Neural cell (in vitro differentiated cells): Measurements from ENCODE around the gene MAP3K7CL. TPM values are rescaled to one million over a fixed set of nuclear protein-coding genes. Genes with fewer than 3 reads are reported as not detected.

Source experiments
- H2AFZ ChIP-seq: fragments of 200-600, 300-800 bp; sonication (generic), shearing (Covaris generic); 2 replicates; pipeline ENCODE4 v1.6.0; 2014; ENCODE audit warnings: low read depth, mild to moderate bottlenecking, antibody characterized with exemption, low read length, moderate library complexity
- H3F3A ChIP-seq: fragments of 200-600 bp; shearing (Covaris generic); 2 replicates; pipeline ENCODE4 v1.6.1; 2016; ENCODE audit warnings: mild to moderate bottlenecking, moderate library complexity, mixed read lengths, antibody characterized with exemption, low read length; ENCODE audit not compliant: insufficient read depth, poor library complexity, severe bottlenecking
- H3K27ac ChIP-seq: fragments of 200-600, 300-800 bp; sonication (generic), shearing (Covaris generic); 2 replicates; pipeline ENCODE4 v1.5.1; 2014; ENCODE audit warnings: mild to moderate bottlenecking, low read length, moderate library complexity
- H3K27me3 ChIP-seq: fragments of 300-800, 200-600 bp; sonication (generic), shearing (Covaris generic); 2 replicates; pipeline ENCODE4 v1.6.0; 2014; ENCODE audit warnings: mild to moderate bottlenecking, low read depth, low read length, moderate library complexity; ENCODE audit not compliant: insufficient read depth
- H3K36me3 ChIP-seq: fragments of 300-800, 200-600 bp; sonication (generic), shearing (Covaris generic); 2 replicates; pipeline ENCODE4 v1.5.1; 2014; ENCODE audit warnings: mild to moderate bottlenecking, antibody characterized with exemption, low read length, moderate library complexity; ENCODE audit not compliant: insufficient read depth
- H3K4me2 ChIP-seq: fragments of 300-800, 200-600 bp; sonication (generic), shearing (Covaris generic); 2 replicates; pipeline ENCODE4 v1.6.0; 2014; ENCODE audit warnings: mild to moderate bottlenecking, low read length
- H3K4me3 ChIP-seq: fragments of 300-800, 200-600 bp; sonication (generic), shearing (Covaris generic); 2 replicates; pipeline ENCODE4 v1.5.1; 2014; ENCODE audit warnings: mild to moderate bottlenecking, low read length, moderate library complexity
- H3K79me2 ChIP-seq: fragments of 200-600 bp; shearing (Covaris generic); replicated peaks from 2 replicates; pipeline ENCODE4 v1.6.0; 2014; ENCODE audit warnings: mild to moderate bottlenecking, low read length, moderate library complexity; ENCODE audit not compliant: insufficient read depth
- H3K9ac ChIP-seq: fragments of 300-800, 200-600 bp; sonication (generic), shearing (Covaris generic); 2 replicates; pipeline ENCODE4 v1.6.1; 2016; ENCODE audit warnings: mild to moderate bottlenecking, low read length, mixed read lengths
- H3K9me2 ChIP-seq: fragments of 200-600 bp; shearing (Covaris generic); 2 replicates; pipeline ENCODE4 v1.6.1; 2016; ENCODE audit warnings: mild to moderate bottlenecking, low read length, mixed read lengths; ENCODE audit not compliant: insufficient read depth
- H3K9me3 ChIP-seq: fragments of 200-600, 300-800 bp; sonication (generic), shearing (Covaris generic); 2 replicates; pipeline ENCODE4 v1.6.1; 2016; ENCODE audit warnings: mild to moderate bottlenecking, mixed run types, low read length, moderate library complexity, mixed read lengths
- H4K20me1 ChIP-seq: fragments of 200-600 bp; shearing (Covaris generic); 2 replicates; pipeline ENCODE4 v1.6.1; 2016; ENCODE audit warnings: mild to moderate bottlenecking, mixed run types; ENCODE audit not compliant: insufficient read depth
- CTCF ChIP-seq: fragments of 450-650 bp; IDR thresholded peaks from 2 replicates; pipeline ENCODE4 v1.5.1; 2014; ENCODE audit warnings: antibody characterized with exemption, mild to moderate bottlenecking, moderate library complexity; ENCODE audit not compliant: poor library complexity, severe bottlenecking
- EP300 ChIP-seq: fragments of 450-650 bp; conservative IDR thresholded peaks from 2 replicates; pipeline ENCODE4 v1.6.1; 2014; ENCODE audit warnings: antibody characterized with exemption, mild to moderate bottlenecking, moderate library complexity; ENCODE audit not compliant: poor library complexity, severe bottlenecking
- EZH2 ChIP-seq: fragments of 200-600, 300-800 bp; shearing (Covaris generic), sonication (generic); IDR thresholded peaks from 2 replicates; pipeline ENCODE4 v1.6.1; 2014; ENCODE audit warnings: antibody characterized with exemption, low read length, borderline replicate concordance, mild to moderate bottlenecking; ENCODE audit not compliant: insufficient read depth, poor library complexity, severe bottlenecking
- MXI1 ChIP-seq: fragments of 450-650 bp; conservative IDR thresholded peaks from 2 replicates; pipeline ENCODE4 v1.6.1; 2014; ENCODE audit warnings: antibody characterized with exemption, mild to moderate bottlenecking; ENCODE audit not compliant: poor library complexity, severe bottlenecking
- POLR2AphosphoS5 ChIP-seq: IDR thresholded peaks from 2 replicates; pipeline ENCODE4 v1.6.1; 2012
- RAD21 ChIP-seq: fragments of 450-650 bp; conservative IDR thresholded peaks from 2 replicates; pipeline ENCODE4 v1.6.1; 2014; ENCODE audit warnings: antibody characterized with exemption, mild to moderate bottlenecking, moderate library complexity
- SMC3 ChIP-seq: fragments of 450-650 bp; conservative IDR thresholded peaks from 2 replicates; pipeline ENCODE4 v1.6.1; 2014; ENCODE audit warnings: antibody characterized with exemption, mild to moderate bottlenecking, moderate library complexity; ENCODE audit not compliant: poor library complexity
- TAF1 ChIP-seq: IDR thresholded peaks from 2 replicates; pipeline ENCODE4 v1.6.1; 2012; ENCODE audit warnings: low read depth
- polyA plus RNA-seq: library from polyadenylated mRNA; depleted of rRNA; stranded (reverse); fragments of >200 nt; gene quantifications from 2 replicates; pipeline ENCODE4 v1.2.3, GENCODE V29; 2014
- TF ChIP-seq, protein P1 (sequence below): IDR thresholded peaks from 2 replicates; pipeline ENCODE4 v1.6.1; 2012; ENCODE audit warnings: borderline replicate concordance

Gene MAP3K7CL
- polyA plus RNA-seq, 1 donor from 2014 or later = not detected

- Histone ChIP-seq H3K79me2 (no peaks in the 10 kb centered on the region), H3K4me2 (no peak overlapping the region), H3K9me3 (no peaks in the 10 kb centered on the region), H3K27ac (no peak overlapping the region), H3K9ac (no peak overlapping the region), H3K4me3 (no peak overlapping the region), H3F3A (no peaks in the 10 kb centered on the region), H3K36me3 (no peaks in the 10 kb centered on the region), H3K9me2 (no peaks in the 10 kb centered on the region), H3K27me3 (no peaks in the 10 kb centered on the region), H2AFZ (no peak overlapping the region), H4K20me1 (no peaks in the 10 kb centered on the region)
- TF ChIP-seq EZH2 = no peak
Observed at GRCh38 chr21:29209696-29210095, 79.3 kb downstream of the MAP3K7CL start.

- H2AFZ ChIP-seq = no peak overlapping the region
- H3K4me2 ChIP-seq = no peak overlapping the region
- TF ChIP-seq TAF1 (no peak), SMC3 (no peak), RAD21 (no peak), MXI1 (no peak), POLR2AphosphoS5 (no peak), EP300 (no peak), EZH2 (no peak), CTCF (no peak)
- TF ChIP-seq, protein P1, sequence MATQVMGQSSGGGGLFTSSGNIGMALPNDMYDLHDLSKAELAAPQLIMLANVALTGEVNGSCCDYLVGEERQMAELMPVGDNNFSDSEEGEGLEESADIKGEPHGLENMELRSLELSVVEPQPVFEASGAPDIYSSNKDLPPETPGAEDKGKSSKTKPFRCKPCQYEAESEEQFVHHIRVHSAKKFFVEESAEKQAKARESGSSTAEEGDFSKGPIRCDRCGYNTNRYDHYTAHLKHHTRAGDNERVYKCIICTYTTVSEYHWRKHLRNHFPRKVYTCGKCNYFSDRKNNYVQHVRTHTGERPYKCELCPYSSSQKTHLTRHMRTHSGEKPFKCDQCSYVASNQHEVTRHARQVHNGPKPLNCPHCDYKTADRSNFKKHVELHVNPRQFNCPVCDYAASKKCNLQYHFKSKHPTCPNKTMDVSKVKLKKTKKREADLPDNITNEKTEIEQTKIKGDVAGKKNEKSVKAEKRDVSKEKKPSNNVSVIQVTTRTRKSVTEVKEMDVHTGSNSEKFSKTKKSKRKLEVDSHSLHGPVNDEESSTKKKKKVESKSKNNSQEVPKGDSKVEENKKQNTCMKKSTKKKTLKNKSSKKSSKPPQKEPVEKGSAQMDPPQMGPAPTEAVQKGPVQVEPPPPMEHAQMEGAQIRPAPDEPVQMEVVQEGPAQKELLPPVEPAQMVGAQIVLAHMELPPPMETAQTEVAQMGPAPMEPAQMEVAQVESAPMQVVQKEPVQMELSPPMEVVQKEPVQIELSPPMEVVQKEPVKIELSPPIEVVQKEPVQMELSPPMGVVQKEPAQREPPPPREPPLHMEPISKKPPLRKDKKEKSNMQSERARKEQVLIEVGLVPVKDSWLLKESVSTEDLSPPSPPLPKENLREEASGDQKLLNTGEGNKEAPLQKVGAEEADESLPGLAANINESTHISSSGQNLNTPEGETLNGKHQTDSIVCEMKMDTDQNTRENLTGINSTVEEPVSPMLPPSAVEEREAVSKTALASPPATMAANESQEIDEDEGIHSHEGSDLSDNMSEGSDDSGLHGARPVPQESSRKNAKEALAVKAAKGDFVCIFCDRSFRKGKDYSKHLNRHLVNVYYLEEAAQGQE = no peak
- H3K36me3 ChIP-seq = no peaks in the 10 kb centered on the region
- no peak overlapping the region for H3K9ac ChIP-seq
- no peaks in the 10 kb centered on the region for H4K20me1 ChIP-seq
- H3K4me3 ChIP-seq = no peak overlapping the region
- H3K27ac ChIP-seq = no peak overlapping the region
- H3K79me2 ChIP-seq = no peaks in the 10 kb centered on the region
- no peaks in the 10 kb centered on the region for H3K27me3 ChIP-seq
- H3F3A ChIP-seq = no peaks in the 10 kb centered on the region
- no peaks in the 10 kb centered on the region for H3K9me3 ChIP-seq
- H3K9me2 ChIP-seq = no peaks in the 10 kb centered on the region
Observed at GRCh38 chr21:29211205-29211604, 80.8 kb downstream of the MAP3K7CL start.

DNA sequence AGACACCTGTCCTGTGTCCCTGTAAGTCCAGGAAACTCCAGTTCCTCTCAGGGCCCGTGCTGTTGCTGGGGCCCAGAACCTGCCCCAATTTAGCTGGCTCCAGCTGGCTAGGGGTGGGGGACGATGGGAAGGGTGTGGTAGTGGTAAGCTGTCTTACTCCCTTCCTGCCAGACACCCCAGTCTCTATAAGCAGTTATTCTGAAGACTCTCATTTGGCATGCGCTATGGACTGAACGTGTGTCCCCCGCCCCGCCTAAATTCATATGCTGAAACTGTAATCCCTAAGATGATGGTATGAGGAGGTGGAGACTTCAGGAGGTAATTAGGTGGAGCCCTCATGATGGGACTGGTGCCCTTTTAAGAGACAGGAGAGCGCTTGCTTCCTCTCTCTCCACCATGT lies 82.0 kb downstream of the MAP3K7CL start:
- no peaks in the 10 kb centered on the region for H3F3A ChIP-seq
- H4K20me1 ChIP-seq = no peaks in the 10 kb centered on the region
- no peaks in the 10 kb centered on the region for H3K36me3 ChIP-seq
- H3K9me2 ChIP-seq = no peaks in the 10 kb centered on the region
- H3K27ac ChIP-seq = no peak overlapping the region
- no peak overlapping the region for H3K4me2 ChIP-seq
- H3K27me3 ChIP-seq = no peaks in the 10 kb centered on the region
- no peak overlapping the region for H3K4me3 ChIP-seq
- no peaks in the 10 kb centered on the region for H3K9me3 ChIP-seq
- H2AFZ ChIP-seq = no peak overlapping the region
- TF ChIP-seq TAF1 = no peak
- no peak overlapping the region for H3K9ac ChIP-seq
- no peaks in the 10 kb centered on the region for H3K79me2 ChIP-seq
